GM23338 (cell line): ENCODE measurements around the gene AGAP1. TPM values are rescaled to one million over a fixed set of nuclear protein-coding genes. Genes with fewer than 3 reads are reported as not detected.

Source experiments
- ATAC-seq: fragments of 200-7000 bp; cut with Tn5 transposase; 3 replicates; pipeline ENCODE4 v1.9.1; 2020
- DNase-seq: peaks from one replicate; pipeline ENCODE4 v3.0.0-alpha.2; 2015; ENCODE audit warnings: low spot score
- H2AFZ ChIP-seq: fragments of 200-600 bp; sonication (generic); 2 replicates; pipeline ENCODE4 v1.8.0; 2016; ENCODE audit warnings: antibody characterized with exemption, mild to moderate bottlenecking, moderate library complexity
- H3F3A ChIP-seq: fragments of 200-600 bp; sonication (generic); replicated peaks from 2 replicates; pipeline ENCODE4 v1.8.0; 2017; ENCODE audit warnings: antibody characterized with exemption, mixed run types, low read depth
- H3K27ac ChIP-seq: fragments of 200-600 bp; sonication (generic); 2 replicates; pipeline ENCODE4 v1.6.1; 2016; ENCODE audit warnings: low read depth
- H3K27me3 ChIP-seq: fragments of 200-600 bp; sonication (generic); 2 replicates; pipeline ENCODE4 v1.8.0; 2016; ENCODE audit warnings: mild to moderate bottlenecking, mixed run types, moderate library complexity; ENCODE audit not compliant: insufficient read depth
- H3K36me3 ChIP-seq: fragments of 200-600 bp; sonication (generic); 2 replicates; pipeline ENCODE4 v1.8.0; 2016; ENCODE audit warnings: mild to moderate bottlenecking; ENCODE audit not compliant: insufficient read depth
- H3K4me1 ChIP-seq: fragments of 200-600 bp; sonication (generic); 2 replicates; pipeline ENCODE4 v1.8.0; 2016; ENCODE audit warnings: mild to moderate bottlenecking, moderate library complexity; ENCODE audit not compliant: insufficient read depth
- H3K4me2 ChIP-seq: fragments of 200-600 bp; sonication (generic); 2 replicates; pipeline ENCODE4 v1.7.1; 2017; ENCODE audit warnings: mixed run types
- H3K4me3 ChIP-seq: fragments of 200-600 bp; sonication (generic); 2 replicates; pipeline ENCODE4 v1.6.1; 2016; ENCODE audit warnings: mixed run types
- H3K79me2 ChIP-seq: fragments of 200-600 bp; sonication (generic); replicated peaks from 2 replicates; pipeline ENCODE4 v1.8.0; 2017; ENCODE audit warnings: mild to moderate bottlenecking; ENCODE audit not compliant: insufficient read depth
- H3K9me2 ChIP-seq: fragments of 200-600 bp; sonication (generic); 2 replicates; pipeline ENCODE4 v1.8.0; 2017; ENCODE audit not compliant: insufficient read depth
- H4K20me1 ChIP-seq: fragments of 200-600 bp; sonication (generic); replicated peaks from 2 replicates; pipeline ENCODE4 v1.8.0; 2017; ENCODE audit warnings: mild to moderate bottlenecking; ENCODE audit not compliant: insufficient read depth
- H3K27ac Mint-ChIP-seq: 2 replicates; pipeline ENCODE4 v1.8.0; 2020; ENCODE audit warnings: inconsistent platforms, mild to moderate bottlenecking, moderate library complexity, mixed read lengths
- H3K27me3 Mint-ChIP-seq: 3 replicates; pipeline ENCODE4 v1.8.0; 2022; ENCODE audit warnings: low read depth, mild to moderate bottlenecking, moderate library complexity, mixed read lengths, inconsistent platforms; ENCODE audit not compliant: insufficient read depth, poor library complexity
- H3K36me3 Mint-ChIP-seq: 3 replicates; pipeline ENCODE4 v1.8.0; 2021; ENCODE audit warnings: low read depth, mild to moderate bottlenecking, inconsistent platforms, moderate library complexity, mixed read lengths
- H3K4me1 Mint-ChIP-seq: 3 replicates; pipeline ENCODE4 v1.8.0; 2020; ENCODE audit warnings: mild to moderate bottlenecking, inconsistent platforms, mixed read lengths
- H3K4me3 Mint-ChIP-seq: 3 replicates; pipeline ENCODE4 v1.8.0; 2021; ENCODE audit warnings: moderate library complexity, mild to moderate bottlenecking, inconsistent platforms, mixed read lengths
- H3K9me3 Mint-ChIP-seq: 3 replicates; pipeline ENCODE4 v1.8.0; 2020; ENCODE audit warnings: moderate library complexity, mild to moderate bottlenecking, inconsistent platforms, mixed read lengths
- EZH2 ChIP-seq: fragments of 200-600 bp; sonication (generic); IDR thresholded peaks from one replicate; pipeline ENCODE4 v1.8.0; 2017; ENCODE audit warnings: antibody characterized with exemption, mild to moderate bottlenecking, low read depth; ENCODE audit not compliant: unreplicated experiment
- polyA plus RNA-seq: library from polyadenylated mRNA; unstranded; fragments of >200 nt; fragmentation: Nextera tagmentation; extraction: Ambion mirVana; gene quantifications from 2 replicates; pipeline ENCODE4 v1.2.1, GENCODE V29; 2016
- total RNA-seq: library from RNA; depleted of rRNA; stranded (reverse); fragments of >200 nt; shearing (Covaris generic); gene quantifications from 2 replicates; pipeline ENCODE4 v1.2.3, GENCODE V29; 2014
- TF ChIP-seq, protein P1 (sequence below): IDR thresholded peaks from 2 replicates; pipeline ENCODE4 v1.6.1; 2016; ENCODE audit warnings: antibody characterized with exemption
- TF ChIP-seq, protein P2 (sequence below), 2 experiments: fragments of 200-600 bp in 1 of 2; sonication (generic) in 1 of 2; conservative IDR thresholded peaks; 2 replicates each; pipeline versions ENCODE4 v1.5.1 to v1.6.1; 2016 to 2017; ENCODE audit warnings: antibody characterized with exemption in 2 of 2, low read depth in 2 of 2, mild to moderate bottlenecking in 2 of 2, moderate library complexity in 1 of 2

The AGAP1 gene
- total and polyA plus RNA-seq, 2 experiments from 2014 or later, result 13.3 to 27.9 TPM

- H3K9me2 ChIP-seq, result no peaks in the 10 kb centered on the region; the same call in 1 of the 2 replicates
- H3K79me2 ChIP-seq, result peaks cover 52% of the 10 kb centered on the region
- peaks cover 2% of the 10 kb centered on the region; the same call in 1 of the 3 replicates for H3K36me3 Mint-ChIP-seq
- H3K27ac ChIP-seq, result no peak overlapping the region
- peak overlapping the region; percentile 71 for H3K4me3 ChIP-seq
- peaks cover 25% of the 10 kb centered on the region for H3K27me3 Mint-ChIP-seq
- peaks cover 22% of the 10 kb centered on the region; the same call in 1 of the 2 replicates for H3K27me3 ChIP-seq
- H3K4me2 ChIP-seq, result peak overlapping the region; percentile 88
- TF ChIP-seq, protein P1, sequence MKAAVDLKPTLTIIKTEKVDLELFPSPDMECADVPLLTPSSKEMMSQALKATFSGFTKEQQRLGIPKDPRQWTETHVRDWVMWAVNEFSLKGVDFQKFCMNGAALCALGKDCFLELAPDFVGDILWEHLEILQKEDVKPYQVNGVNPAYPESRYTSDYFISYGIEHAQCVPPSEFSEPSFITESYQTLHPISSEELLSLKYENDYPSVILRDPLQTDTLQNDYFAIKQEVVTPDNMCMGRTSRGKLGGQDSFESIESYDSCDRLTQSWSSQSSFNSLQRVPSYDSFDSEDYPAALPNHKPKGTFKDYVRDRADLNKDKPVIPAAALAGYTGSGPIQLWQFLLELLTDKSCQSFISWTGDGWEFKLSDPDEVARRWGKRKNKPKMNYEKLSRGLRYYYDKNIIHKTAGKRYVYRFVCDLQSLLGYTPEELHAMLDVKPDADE, result no peak
- TF ChIP-seq, protein P2, sequence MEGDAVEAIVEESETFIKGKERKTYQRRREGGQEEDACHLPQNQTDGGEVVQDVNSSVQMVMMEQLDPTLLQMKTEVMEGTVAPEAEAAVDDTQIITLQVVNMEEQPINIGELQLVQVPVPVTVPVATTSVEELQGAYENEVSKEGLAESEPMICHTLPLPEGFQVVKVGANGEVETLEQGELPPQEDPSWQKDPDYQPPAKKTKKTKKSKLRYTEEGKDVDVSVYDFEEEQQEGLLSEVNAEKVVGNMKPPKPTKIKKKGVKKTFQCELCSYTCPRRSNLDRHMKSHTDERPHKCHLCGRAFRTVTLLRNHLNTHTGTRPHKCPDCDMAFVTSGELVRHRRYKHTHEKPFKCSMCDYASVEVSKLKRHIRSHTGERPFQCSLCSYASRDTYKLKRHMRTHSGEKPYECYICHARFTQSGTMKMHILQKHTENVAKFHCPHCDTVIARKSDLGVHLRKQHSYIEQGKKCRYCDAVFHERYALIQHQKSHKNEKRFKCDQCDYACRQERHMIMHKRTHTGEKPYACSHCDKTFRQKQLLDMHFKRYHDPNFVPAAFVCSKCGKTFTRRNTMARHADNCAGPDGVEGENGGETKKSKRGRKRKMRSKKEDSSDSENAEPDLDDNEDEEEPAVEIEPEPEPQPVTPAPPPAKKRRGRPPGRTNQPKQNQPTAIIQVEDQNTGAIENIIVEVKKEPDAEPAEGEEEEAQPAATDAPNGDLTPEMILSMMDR (conservative IDR thresholded peaks at IDR 0.05; ENCODE audit: low read depth in 2 of 2), result 0 out of 4 replicates have a peak, but pooled peaks of 1 of the 2 experiments have one; percentile 4
- H3K4me1 ChIP-seq, result peaks cover 29% of the 10 kb centered on the region
- H3F3A ChIP-seq, result no peaks in the 10 kb centered on the region; the same call in 1 of the 2 replicates
- no peak overlapping the region for H2AFZ ChIP-seq
- ATAC-seq (peak; percentile 43), DNase-seq (peak; percentile 54)
- peak overlapping the region; percentile 82 for H3K4me3 Mint-ChIP-seq
- H4K20me1 ChIP-seq, result peaks cover 44% of the 10 kb centered on the region
- no peaks in the 10 kb centered on the region for H3K36me3 ChIP-seq
- peaks cover 3% of the 10 kb centered on the region; the same call in 1 of the 3 replicates for H3K9me3 Mint-ChIP-seq
- peaks cover 54% of the 10 kb centered on the region for H3K4me1 Mint-ChIP-seq
- H3K27ac Mint-ChIP-seq, result no peak overlapping the region
Observed at GRCh38 chr2:235494716-235495372, 1.0 kb downstream of the AGAP1 start.

DNA sequence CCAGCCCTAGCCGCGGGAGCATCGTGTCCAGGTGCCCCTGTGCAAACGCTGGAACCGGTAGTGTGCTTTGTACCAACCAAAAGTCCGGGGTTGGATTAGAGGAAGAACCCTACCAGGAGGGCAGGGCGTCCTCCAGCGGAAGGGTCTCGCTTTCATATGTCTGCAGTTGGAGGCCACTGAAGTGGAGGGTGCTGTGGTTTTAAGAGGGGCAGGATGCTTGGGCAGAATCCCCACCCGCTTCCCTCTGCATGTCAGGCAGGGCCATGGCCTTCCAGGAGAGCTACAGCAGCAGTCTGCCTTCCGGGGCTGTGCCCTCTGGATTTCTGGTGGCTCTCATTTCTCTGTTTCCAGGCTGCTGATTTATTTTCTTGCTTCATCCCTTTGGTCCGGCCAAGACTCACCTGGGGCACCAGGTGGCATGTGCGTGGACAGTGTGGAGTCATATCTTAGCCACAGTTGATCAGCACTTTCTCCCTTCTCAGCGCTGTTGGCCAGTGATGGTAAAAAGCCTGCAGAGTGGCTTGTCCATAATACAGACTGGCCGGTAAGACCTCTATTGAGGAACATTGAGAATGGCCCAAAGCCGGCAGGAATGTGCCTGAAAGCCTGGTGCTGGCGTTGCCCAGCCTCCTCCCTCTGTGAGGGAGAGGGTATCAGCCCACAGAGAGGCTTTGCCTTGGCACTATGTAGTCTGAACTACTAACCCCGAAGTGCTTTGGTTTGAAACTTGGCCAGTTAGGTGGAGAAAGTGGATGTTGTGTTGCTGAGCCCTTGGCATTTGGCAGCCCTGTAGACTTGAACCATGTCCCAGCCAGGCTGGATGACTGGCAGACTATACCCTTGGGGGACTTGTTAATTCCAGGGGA is 1.8 kb downstream of the AGAP1 start:
- Histone ChIP-seq H3K27ac (no peak overlapping the region), H3K4me3 (peak overlapping the region; percentile 71), H3K79me2 (peaks cover 60% of the 10 kb centered on the region), H3F3A (no peaks in the 10 kb centered on the region; the same call in 1 of the 2 replicates), H3K9me2 (no peaks in the 10 kb centered on the region), H3K36me3 (no peaks in the 10 kb centered on the region), H2AFZ (no peak overlapping the region), H3K4me1 (peaks cover 34% of the 10 kb centered on the region), H3K27me3 (peaks cover 22% of the 10 kb centered on the region; the same call in 1 of the 2 replicates), H4K20me1 (peaks cover 51% of the 10 kb centered on the region), H3K4me2 (peak overlapping the region; percentile 88)
- TF ChIP-seq, protein P1, result no peak
- TF ChIP-seq EZH2, result no peak
- TF ChIP-seq, protein P2 (conservative IDR thresholded peaks at IDR 0.05; ENCODE audit: low read depth in 2 of 2), result 0 out of 4 replicates have a peak, but pooled peaks of 1 of the 2 experiments have one; percentile 3
- no peak for ATAC-seq
- H3K4me1 Mint-ChIP-seq, result peaks cover 61% of the 10 kb centered on the region
- no peak overlapping the region for H3K27ac Mint-ChIP-seq
- peaks cover 25% of the 10 kb centered on the region for H3K27me3 Mint-ChIP-seq
- peaks cover 2% of the 10 kb centered on the region; the same call in 1 of the 3 replicates for H3K36me3 Mint-ChIP-seq
- DNase-seq, result no peak
- H3K4me3 Mint-ChIP-seq, result peak overlapping the region; percentile 82
- H3K9me3 Mint-ChIP-seq, result no peaks in the 10 kb centered on the region; the same call in 2 of the 3 replicates
